Astrocyte (in vitro differentiated cells and primary cell): ENCODE measurements around the gene PIP4K2B.

Experiments used
- CTCF ChIP-seq: IDR thresholded peaks from 2 replicates; pipeline ENCODE4 v1.5.1; 2011; ENCODE audit warnings: low read depth, mild to moderate bottlenecking, inconsistent platforms, low read length, moderate library complexity; ENCODE audit not compliant: insufficient read depth
- EZH2 ChIP-seq: IDR thresholded peaks from 2 replicates; pipeline ENCODE4 v1.6.1; 2012; ENCODE audit warnings: mild to moderate bottlenecking, low read length, inconsistent platforms; ENCODE audit not compliant: insufficient read depth

- no peak for TF ChIP-seq CTCF
- TF ChIP-seq EZH2, result no peak
Observed at GRCh38 chr17:38753071-38753506, 46.3 kb downstream of the PIP4K2B start.
